Measurements from ENCODE around the gene SLC18A3.

SLC18A3 gene

DNA sequence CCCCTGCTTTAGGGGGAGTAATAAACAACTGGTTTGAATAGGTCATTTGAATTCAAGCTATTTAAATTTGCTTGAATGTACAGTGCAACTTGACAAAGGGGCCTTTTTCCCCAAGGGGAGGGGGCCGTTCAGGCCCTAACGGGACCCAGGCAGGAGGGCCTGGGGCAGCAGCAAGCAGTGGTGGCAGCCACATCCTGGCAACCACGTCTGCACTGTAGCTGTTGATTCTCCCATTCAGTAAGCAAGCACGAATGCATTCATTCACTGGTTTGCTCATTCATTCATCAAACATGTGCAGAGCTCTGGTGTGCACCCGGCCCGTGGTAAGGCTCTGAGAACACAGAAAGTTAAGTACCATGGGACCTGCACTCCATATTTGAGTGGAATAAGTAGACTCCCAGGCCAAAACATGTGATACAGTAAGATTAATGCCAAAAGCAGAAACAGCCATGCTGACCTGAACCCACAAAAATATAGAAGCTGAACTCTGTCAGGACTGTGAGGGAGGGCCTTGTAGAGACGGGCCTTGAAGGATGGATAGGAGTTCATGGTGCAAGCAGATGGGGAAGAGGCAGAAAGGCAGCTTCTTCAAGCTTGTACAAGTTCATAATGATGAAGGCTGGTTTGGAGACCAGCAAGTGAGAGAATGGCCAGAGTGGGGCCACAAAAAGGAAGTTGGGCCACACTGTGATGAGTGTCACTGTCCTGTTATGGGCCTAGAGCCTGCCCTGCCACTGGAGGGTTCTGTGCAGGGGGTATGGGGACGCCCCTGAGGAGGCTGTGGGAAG, 40.0 kb downstream of the SLC18A3 start:
- no peak for DNase-seq (ENCODE audit: extremely low read depth in 1 of 2, low read depth in 1 of 2)

DNA sequence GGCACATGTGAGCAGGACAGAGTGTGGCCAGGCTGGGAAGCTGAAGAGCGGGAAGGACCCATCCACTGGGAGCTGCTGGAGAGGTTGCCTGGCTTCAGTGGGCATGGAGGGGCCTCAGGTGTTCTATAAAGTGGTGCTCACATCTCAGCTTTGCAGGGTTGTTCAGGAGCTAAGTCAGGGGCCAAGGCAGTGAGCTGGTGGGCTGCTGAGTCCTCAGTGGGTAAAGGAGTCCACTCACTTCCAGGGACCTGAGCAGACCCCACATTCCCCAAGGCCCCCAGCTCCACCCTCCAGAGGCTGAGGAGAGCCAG, 40.6 kb downstream of the SLC18A3 start:
- DNase-seq (ENCODE audit: extremely low read depth in 1 of 2, low read depth in 1 of 2): no peak

DNA sequence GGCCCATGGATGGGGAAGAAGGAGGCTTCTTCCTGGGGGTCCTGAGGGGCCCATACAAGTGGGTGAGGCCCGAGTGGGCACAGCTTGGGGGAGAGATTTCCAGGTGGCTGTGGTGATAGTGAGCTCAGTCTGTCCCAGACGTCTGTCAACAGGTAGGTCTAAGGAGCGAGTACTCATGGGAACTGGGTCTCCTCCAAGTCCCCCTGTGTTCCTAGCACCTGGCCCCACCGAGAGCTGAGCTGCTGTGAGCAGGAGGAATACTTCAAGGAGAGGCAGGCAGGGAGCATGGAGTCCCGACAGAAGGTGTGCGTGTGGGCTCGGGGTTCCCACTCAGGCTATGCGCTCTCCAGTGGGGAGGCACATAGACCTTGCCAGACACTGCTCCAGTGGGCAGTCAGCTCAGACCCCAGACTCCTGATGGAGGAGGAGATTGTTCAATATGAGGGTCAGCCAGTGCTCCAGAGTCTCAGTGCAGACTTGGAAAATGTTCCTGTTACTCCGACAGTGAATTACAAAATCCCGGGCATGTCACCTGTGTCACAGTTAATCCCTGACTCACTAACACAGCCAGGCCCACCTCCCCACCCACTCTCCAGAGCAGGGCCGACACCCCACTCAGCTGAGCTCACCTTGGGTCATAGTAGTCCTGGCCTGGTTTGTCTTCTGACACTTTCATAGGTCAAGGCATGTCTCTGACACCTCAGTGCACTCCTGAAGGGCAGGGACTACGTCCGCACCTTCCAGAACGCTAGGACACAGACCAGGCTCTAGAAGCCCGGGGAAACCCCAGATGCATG, 41.1 kb downstream of the SLC18A3 start:
- DNase-seq (ENCODE audit: extremely low read depth in 1 of 2, low read depth in 1 of 2): no peak

DNA sequence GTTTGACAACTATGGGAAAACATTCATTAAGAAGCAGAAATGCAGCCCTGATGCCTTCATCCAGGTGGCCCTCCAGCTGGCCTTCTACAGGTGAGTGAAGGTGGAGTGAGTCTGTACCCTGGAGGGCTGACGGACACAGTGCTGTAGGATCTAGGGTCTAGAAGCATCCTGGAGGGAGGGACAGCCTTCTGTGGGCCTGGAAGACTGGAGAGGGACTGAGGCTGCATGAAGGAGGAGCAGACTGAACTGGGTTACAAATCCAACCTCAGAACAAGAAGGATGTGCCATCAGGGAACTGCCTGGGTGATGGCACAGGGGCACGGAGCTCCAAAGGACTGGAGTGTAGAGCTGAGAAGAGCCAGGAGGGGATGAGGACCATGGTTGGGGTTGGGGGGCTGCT, 41.8 kb downstream of the SLC18A3 start:
- DNase-seq (ENCODE audit: extremely low read depth in 1 of 2, low read depth in 1 of 2): no peak

DNA sequence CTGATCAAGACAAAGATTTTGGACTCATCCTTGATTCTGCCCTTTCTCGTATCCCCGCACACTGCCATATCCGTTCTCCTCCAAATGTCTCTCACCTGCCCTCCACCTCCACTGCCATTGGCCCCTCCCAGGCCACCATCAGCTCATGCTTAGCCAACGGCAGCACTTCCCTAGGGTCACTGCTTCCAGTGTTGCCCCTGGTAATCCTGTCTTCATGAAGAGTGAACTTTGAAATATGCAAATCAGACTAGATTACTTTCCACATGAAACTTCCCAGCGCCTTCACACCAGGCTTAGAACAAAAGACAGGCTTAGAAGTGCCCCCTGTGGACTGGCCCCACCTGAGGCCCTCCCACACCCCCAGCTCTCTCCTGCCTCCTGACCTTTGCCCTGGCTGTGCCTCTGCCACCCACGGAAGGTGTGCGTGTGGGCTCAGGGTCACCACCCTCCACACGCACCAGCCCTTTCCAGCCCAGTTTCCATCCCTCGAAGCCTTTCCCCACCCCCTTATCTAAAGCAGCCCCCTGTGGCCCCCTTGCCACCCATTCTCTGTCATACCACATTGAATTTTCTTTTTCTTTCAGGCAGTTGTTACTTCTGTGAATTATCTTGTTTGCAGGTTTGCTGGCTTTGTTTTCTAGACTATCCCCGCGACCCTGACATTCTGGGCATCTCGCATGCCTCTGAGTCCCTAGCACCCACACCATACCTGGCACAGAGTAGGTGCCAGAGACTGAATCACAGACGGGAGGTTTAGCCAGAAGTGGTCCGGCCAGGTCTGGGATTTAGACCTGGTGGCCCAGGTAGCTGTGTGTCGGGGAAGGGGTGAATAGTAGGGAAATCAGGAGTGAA, 42.5 kb downstream of the SLC18A3 start:
- DNase-seq (ENCODE audit: extremely low read depth in 1 of 2, low read depth in 1 of 2): no peak

DNA sequence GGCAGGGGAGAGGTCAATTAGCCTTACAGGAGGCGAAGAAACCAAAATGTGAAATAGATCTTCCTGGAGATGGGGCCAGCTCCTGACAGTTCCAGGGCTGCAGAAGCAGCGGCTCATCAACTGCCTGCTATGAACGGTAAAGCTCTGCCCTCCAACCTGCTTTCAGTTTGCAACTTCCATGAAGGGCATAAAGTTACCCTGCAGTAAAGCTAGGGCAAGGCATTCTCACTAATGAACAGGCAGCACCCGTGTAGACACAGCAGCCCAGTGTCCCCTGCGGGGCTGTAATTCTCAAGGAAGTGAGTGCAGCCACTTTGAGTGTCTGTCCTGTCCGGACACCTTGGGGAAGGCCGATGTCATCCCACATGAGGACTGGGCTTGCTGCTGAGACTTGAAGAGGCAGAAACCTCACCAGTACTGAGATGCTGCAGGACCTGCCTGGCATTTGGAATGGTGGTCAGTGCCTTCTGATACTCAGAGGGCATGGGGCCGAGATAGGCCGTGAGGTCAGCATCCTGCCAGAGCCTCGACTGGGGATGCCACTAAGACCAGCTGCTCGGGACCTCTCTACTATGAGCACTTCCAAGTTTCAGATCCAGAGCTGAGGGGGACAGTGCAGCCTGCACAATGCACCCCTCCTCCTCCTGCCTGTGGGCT, 43.3 kb downstream of the SLC18A3 start:
- DNase-seq (ENCODE audit: extremely low read depth in 1 of 2, low read depth in 1 of 2): no peak

DNA sequence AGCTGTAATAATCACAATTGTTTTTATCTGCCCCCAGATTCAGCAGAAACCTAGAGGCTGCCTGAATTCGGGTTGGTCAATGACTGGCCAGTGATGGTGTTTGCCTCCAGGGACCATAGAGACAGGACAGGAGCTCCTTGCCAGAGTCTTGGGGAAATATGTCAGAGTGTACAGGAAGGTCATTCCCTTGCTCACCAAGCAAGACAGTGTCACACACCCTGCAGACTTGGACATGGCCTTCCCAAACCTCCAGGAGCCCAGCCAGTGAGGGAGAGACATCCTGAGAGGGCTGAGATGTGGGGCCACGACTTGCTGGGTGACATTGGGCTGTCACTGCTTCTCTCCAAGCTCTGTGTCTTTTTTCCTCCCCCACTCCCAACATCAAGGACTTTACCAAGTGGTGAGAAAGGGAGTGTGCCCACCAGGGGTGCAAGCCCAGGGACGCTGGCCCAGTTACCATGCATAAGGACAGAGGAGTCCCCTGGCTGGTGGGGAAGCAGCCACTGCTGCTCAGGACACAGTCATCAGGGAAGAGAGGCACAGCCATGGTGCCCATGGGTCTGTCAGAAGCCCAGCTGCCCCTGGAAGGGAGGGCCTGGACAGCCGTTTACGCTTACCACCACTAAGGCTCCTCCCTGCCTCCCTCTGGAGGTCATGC, 44.1 kb downstream of the SLC18A3 start:
- DNase-seq (ENCODE audit: extremely low read depth in 1 of 2, low read depth in 1 of 2): no peak

DNA sequence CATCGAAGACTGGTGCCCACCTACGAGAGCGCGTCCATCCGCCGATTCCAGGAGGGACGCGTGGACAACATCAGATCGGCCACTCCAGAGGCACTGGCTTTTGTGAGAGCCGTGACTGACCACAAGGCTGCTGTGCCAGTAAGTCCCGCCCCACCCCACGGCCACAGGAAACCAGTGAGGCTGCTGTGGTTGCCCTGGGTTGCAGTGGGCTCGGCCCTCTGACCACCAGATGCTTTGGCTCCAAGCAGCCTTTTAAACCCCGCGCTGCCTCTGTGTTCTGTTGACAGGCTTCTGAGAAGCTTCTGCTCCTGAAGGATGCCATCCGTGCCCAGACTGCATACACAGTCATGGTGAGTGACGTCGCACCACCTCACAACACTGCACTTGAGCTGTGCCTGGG, 45.0 kb downstream of the SLC18A3 start:
- DNase-seq (ENCODE audit: extremely low read depth in 1 of 2, low read depth in 1 of 2): no peak

DNA sequence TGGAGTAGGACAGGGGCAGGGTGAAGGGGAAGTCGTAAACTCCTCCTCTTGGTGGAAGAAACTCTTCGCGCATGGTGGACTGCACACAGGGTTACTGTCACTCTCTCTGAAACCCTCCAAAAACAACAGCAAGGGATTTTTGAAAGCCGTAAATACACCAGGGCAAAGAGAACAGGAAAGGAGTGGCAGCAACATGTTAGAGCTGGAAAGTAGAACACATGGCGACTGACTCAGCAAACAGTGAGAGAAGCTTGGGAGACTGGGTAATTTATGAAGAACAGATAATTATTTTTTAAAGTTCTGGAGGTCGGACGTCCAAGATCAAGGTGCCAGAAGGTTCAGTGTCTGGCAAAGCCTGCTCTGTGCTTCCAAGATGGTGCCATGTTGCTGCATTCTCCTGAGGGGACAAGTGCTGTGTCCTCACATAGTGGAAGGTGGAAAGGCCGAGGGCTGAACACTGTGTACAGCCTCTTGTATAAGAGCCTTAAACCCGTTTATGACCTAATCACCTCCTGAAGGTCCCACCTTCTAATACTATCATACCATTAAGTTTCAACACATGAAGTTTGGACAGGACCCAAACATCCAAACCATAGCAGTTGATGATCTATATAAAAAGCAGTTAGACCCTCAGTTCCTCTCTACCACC, 46.9 kb downstream of the SLC18A3 start:
- DNase-seq (ENCODE audit: extremely low read depth in 1 of 2, low read depth in 1 of 2): no peak

DNA sequence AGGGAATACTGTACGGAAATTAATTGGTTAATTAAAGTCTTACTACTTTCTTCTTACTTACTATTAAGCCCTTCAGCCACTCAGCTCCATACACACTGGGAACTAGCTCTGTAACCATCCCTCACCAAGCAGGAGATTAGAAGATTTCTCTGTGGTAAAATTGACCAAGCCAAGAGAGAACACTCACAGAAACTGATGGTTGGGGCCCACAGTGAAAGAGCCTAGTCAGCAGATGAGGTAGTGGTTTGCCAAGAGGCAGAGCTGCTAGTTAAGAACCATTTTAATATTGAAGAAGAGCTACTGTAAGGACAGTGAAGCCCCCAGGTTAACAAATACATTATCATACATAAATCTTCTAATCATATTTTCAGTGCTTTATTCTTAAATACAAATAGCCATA, 47.5 kb downstream of the SLC18A3 start:
- DNase-seq (ENCODE audit: extremely low read depth in 1 of 2, low read depth in 1 of 2): no peak

DNA sequence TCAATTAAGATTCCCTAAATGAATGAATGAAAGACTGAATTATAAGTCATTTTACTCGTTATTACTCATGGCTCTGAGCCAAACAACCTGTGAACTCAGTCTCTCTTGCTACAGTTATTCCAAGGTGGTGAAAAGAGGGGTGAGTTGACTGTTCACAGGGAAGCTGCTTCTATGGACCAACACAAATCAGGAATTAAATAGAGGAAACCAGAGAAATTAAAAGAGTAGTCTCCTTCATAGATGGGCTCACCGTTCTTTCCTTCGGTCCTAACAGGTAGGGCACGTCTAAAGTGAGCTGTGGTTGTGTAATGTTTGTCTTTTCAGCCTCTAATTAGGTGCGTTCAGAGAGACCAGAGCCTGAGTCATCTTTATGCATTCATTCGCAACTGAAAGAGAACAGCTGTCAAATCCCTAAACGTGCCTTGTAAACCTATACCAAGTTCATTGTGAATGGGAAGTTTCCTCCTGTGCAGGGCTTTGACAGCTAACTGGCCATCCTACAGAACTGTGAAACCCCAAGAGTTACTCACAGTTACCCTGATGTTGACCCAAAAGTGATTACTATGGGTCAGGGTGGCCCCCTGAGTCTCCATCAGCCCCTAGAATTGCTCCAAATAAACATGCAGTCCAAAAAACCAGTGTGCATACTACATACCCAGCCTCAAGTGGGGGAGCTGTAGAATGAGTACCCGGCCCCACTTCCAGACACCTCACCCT, 51.2 kb downstream of the SLC18A3 start:
- no peak for DNase-seq (ENCODE audit: extremely low read depth in 1 of 2, low read depth in 1 of 2)
